ENCODE data around the gene YDJC.
"Not testable (repeated sequence)": the region's sequence is repeated elsewhere in the genome, so short reads cannot be mapped to it uniquely, and the experiment has no call there.

GRCh38 chr22:21645513-21645912, 15.7 kb upstream of the YDJC start:
- TF ChIP-seq EP300 (IDR thresholded peaks at IDR 0.05; ENCODE audit: low read length); TAF1 (IDR thresholded peaks at IDR 0.05; ENCODE audit: control insufficient read depth, extremely low read depth, insufficient read depth, low read length, severe bottlenecking); RBM25 (IDR thresholded peaks at IDR 0.05; ENCODE audit: low read depth, low read length, severe bottlenecking); NFXL1 (CRISPR knock-in tag; IDR thresholded peaks at IDR 0.05); KDM4B (IDR thresholded peaks at IDR 0.05; ENCODE audit: borderline replicate concordance in 2 of 2, low read depth in 1 of 2); SMC3 (conservative IDR thresholded peaks at IDR 0.05; ENCODE audit: insufficient read depth, low read depth, low read length): not testable (repeated sequence)

Measured in K562 (cell line).